Hepatocyte (in vitro differentiated cells): ENCODE measurements around the gene MXD3. TPM values are rescaled to one million over a fixed set of nuclear protein-coding genes. Genes with fewer than 3 reads are reported as not detected.

Experiments
- DNase-seq: peaks from one replicate; pipeline ENCODE4 v3.0.0-alpha.2; 2016; ENCODE audit warnings: low spot score
- H2AFZ ChIP-seq: fragments of 200-600 bp; sonication (generic); 2 replicates; pipeline ENCODE4 v1.6.0; 2016; ENCODE audit warnings: antibody characterized with exemption, mild to moderate bottlenecking
- H3K27ac ChIP-seq: fragments of 200-600 bp; sonication (generic); 2 replicates; pipeline ENCODE4 v1.5.1; 2016; ENCODE audit warnings: mild to moderate bottlenecking
- H3K27me3 ChIP-seq: fragments of 200-600 bp; sonication (generic); 2 replicates; pipeline ENCODE4 v1.6.1; 2016
- H3K36me3 ChIP-seq: fragments of 200-600 bp; sonication (generic); replicated peaks from 2 replicates; pipeline ENCODE4 v1.5.1; 2016; ENCODE audit warnings: low read depth; ENCODE audit not compliant: insufficient read depth
- H3K4me1 ChIP-seq: fragments of 200-600 bp; sonication (generic); 2 replicates; pipeline ENCODE4 v1.5.1; 2016; ENCODE audit warnings: mild to moderate bottlenecking, moderate library complexity; ENCODE audit not compliant: insufficient read depth
- H3K4me2 ChIP-seq: fragments of 200-600 bp; sonication (generic); 2 replicates; pipeline ENCODE4 v1.6.0; 2016
- H3K4me3 ChIP-seq: fragments of 200-600 bp; sonication (generic); 2 replicates; pipeline ENCODE4 v1.5.1; 2016; ENCODE audit warnings: mild to moderate bottlenecking
- H3K79me2 ChIP-seq: fragments of 200-600 bp; sonication (generic); 2 replicates; pipeline ENCODE4 v1.6.0; 2017; ENCODE audit warnings: mild to moderate bottlenecking
- H3K9me2 ChIP-seq: fragments of 200-600 bp; sonication (generic); replicated peaks from 2 replicates; pipeline ENCODE4 v1.6.0; 2017; ENCODE audit warnings: mild to moderate bottlenecking; ENCODE audit not compliant: insufficient read depth
- H3K9me3 ChIP-seq: fragments of 200-600 bp; sonication (generic); 2 replicates; pipeline ENCODE4 v1.5.1; 2016; ENCODE audit warnings: low read depth, mild to moderate bottlenecking
- H4K20me1 ChIP-seq: fragments of 200-600 bp; sonication (generic); 2 replicates; pipeline ENCODE4 v1.6.0; 2016; ENCODE audit warnings: mild to moderate bottlenecking; ENCODE audit not compliant: insufficient read depth, poor library complexity, severe bottlenecking
- EZH2 ChIP-seq: fragments of 200-600 bp; sonication (generic); IDR thresholded peaks from 2 replicates; pipeline ENCODE4 v1.6.1; 2016; ENCODE audit warnings: antibody characterized with exemption, mild to moderate bottlenecking, borderline replicate concordance
- EZH2phosphoT487 ChIP-seq: fragments of 200-600 bp; sonication (generic); IDR thresholded peaks from one replicate; pipeline ENCODE4 v1.6.1; 2018; ENCODE audit warnings: antibody characterized with exemption, mild to moderate bottlenecking, low read depth, moderate library complexity; ENCODE audit not compliant: unreplicated experiment, severe bottlenecking
- WGBS: methylation state at CpG from one replicate; pipeline ENCODE4 v1.1.6; 2016; ENCODE audit warnings: low lambda C conversion rate; ENCODE audit errors: missing lambda C conversion rate; 5-methylcytosine and 5-hydroxymethylcytosine counted together
- polyA plus RNA-seq: library from polyadenylated mRNA; unstranded; fragments of >200 nt; fragmentation: Nextera tagmentation; extraction: Ambion mirVana; gene quantifications from 2 replicates; pipeline ENCODE4 v1.2.1, GENCODE V29; 2016
- total RNA-seq: library from RNA; depleted of rRNA; stranded (reverse); fragments of >200 nt; gene quantifications from 2 replicates; pipeline ENCODE4 v1.2.3, GENCODE V29; 2014
- TF ChIP-seq, protein P1 (sequence below): fragments of 200-600 bp; sonication (generic); IDR thresholded peaks from 2 replicates; pipeline ENCODE4 v1.5.1; 2016; ENCODE audit warnings: antibody characterized with exemption, mild to moderate bottlenecking; ENCODE audit not compliant: poor library complexity

MXD3 gene
- total and polyA plus RNA-seq, 2 experiments from 2014 or later: 11.9 to 22.3 TPM

GRCh38 chr5:177310757-177311391, 824 bp downstream of the MXD3 start:
- Histone ChIP-seq H4K20me1 (no peaks in the 10 kb centered on the region), H3K27ac (no peak overlapping the region), H3K4me3 (no peak overlapping the region), H3K27me3 (no peaks in the 10 kb centered on the region), H3K4me2 (peak overlapping the region; percentile 98), H3K4me1 (peaks cover 18% of the 10 kb centered on the region), H3K9me3 (no peaks in the 10 kb centered on the region), H2AFZ (no peak overlapping the region), H3K9me2 (no peaks in the 10 kb centered on the region), H3K36me3 (no peaks in the 10 kb centered on the region), H3K79me2 (peaks cover 25% of the 10 kb centered on the region)
- DNase-seq: no peak
- TF ChIP-seq EZH2 (no peak), EZH2phosphoT487 (no peak)
- TF ChIP-seq, protein P1, sequence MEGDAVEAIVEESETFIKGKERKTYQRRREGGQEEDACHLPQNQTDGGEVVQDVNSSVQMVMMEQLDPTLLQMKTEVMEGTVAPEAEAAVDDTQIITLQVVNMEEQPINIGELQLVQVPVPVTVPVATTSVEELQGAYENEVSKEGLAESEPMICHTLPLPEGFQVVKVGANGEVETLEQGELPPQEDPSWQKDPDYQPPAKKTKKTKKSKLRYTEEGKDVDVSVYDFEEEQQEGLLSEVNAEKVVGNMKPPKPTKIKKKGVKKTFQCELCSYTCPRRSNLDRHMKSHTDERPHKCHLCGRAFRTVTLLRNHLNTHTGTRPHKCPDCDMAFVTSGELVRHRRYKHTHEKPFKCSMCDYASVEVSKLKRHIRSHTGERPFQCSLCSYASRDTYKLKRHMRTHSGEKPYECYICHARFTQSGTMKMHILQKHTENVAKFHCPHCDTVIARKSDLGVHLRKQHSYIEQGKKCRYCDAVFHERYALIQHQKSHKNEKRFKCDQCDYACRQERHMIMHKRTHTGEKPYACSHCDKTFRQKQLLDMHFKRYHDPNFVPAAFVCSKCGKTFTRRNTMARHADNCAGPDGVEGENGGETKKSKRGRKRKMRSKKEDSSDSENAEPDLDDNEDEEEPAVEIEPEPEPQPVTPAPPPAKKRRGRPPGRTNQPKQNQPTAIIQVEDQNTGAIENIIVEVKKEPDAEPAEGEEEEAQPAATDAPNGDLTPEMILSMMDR: no peak
- 31% methylated on average over 10 of the region's 20 CpGs for WGBS

DNA sequence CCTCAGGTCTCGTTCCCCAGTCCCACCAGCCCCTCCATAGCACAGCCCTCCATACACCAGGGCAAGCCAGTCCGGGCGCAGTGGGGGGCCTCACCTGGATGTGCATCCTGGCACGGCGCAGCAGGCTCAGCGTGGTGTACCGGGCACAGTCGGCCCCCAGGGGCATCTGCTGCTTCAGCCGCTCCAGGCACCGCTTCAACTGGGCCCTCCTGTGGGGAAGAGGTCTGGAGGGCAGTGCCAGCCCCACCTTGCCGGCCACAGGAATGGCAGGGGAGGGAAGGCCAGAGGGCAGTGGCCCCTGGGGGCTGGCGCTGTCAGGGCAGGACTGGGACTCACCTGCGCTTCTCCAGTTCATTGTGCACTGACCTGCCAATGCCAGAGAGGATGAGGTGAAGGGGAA, 1.4 kb downstream of the MXD3 start:
- H3K9me2 ChIP-seq: no peaks in the 10 kb centered on the region
- no peak overlapping the region for H3K4me3 ChIP-seq
- no peak for DNase-seq
- peaks cover 31% of the 10 kb centered on the region for H3K79me2 ChIP-seq
- 95% methylated on average over 13 of the region's 13 CpGs for WGBS
- TF ChIP-seq EZH2phosphoT487 (no peak), EZH2 (no peak)
- TF ChIP-seq, protein P1: no peak
- no peak overlapping the region for H2AFZ ChIP-seq
- no peaks in the 10 kb centered on the region for H3K9me3 ChIP-seq
- H3K36me3 ChIP-seq: no peaks in the 10 kb centered on the region
- H3K4me1 ChIP-seq: peaks cover 23% of the 10 kb centered on the region
- H3K27me3 ChIP-seq: no peaks in the 10 kb centered on the region
- peak overlapping the region; percentile 98 for H3K4me2 ChIP-seq
- peaks cover 4% of the 10 kb centered on the region for H4K20me1 ChIP-seq
- H3K27ac ChIP-seq: no peak overlapping the region

DNA sequence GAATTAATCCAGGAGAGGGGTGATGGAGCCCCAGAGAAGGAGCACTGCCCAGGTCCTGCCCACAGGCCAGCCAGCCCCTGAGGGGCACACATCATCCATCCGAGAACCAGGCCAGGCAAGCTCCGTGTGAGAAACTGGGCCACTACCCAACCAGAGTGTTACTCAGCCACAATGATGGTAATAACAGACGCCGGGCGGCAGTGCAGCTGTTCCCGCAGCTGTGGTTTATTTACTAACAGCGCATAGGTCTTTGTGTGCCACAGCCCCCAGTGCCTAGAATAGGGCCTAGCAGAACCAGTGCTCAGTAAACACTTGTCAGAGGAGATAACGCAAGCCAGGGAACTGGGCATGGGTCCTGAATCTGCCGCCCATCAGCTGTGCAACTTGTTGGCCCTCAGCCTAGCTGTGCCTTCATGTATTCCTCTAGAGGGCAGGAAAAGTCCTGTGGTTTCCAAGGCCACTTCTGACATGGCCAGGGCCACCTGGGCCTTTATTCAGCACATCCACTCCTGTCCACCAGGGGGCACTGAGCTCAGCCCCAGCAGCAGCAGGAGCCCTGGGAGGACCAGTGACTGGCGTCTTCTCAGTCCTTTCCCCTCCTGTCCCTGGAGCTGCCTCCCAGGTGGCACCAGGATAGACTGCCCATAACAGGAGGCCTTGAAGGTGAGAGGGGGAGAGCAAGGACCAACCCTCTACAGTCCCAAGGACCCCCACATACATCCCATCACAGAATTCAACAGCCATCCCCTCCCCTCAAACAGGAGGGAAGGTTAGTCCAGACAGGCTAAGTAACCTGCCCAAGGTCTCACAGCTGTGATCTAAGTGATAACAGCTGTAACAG, 2.1 kb downstream of the MXD3 start:
- no peak overlapping the region for H3K27ac ChIP-seq
- WGBS: 85% methylated on average over 10 of the region's 10 CpGs
- H3K4me1 ChIP-seq: peaks cover 23% of the 10 kb centered on the region
- H3K79me2 ChIP-seq: peaks cover 38% of the 10 kb centered on the region
- no peaks in the 10 kb centered on the region for H3K9me2 ChIP-seq
- DNase-seq: peak; percentile 79
- no peaks in the 10 kb centered on the region for H3K27me3 ChIP-seq
- H4K20me1 ChIP-seq: peaks cover 7% of the 10 kb centered on the region
- no peak overlapping the region for H2AFZ ChIP-seq
- peak overlapping the region; percentile 98 for H3K4me2 ChIP-seq
- H3K36me3 ChIP-seq: no peaks in the 10 kb centered on the region
- H3K4me3 ChIP-seq: no peak overlapping the region
- TF ChIP-seq EZH2phosphoT487: no peak
- TF ChIP-seq, protein P1: peak; percentile 73
- no peaks in the 10 kb centered on the region for H3K9me3 ChIP-seq
